Activated T-helper 2 cell treated with anti-CD3 and anti-CD28 coated beads, Interferon-gamma antibody, Interleukin-2, Interleukin-4, amounts not matched to agents 10 μg/mL and 5 μg/mL and 100 μg/mL, durations not matched to agents 14 hours and 24 hours and 36 hours (primary cell): ENCODE data around the gene EIF3CL. TPM values are rescaled to one million over a fixed set of nuclear protein-coding genes. Genes with fewer than 3 reads are reported as not detected.
A peak's percentile ranks its signal among the peaks of the same experiment; 100 is the strongest.
"Not testable (repeated sequence)": the region's sequence is repeated elsewhere in the genome, so short reads cannot be mapped to it uniquely, and the experiment has no call there.

Source experiments
- DNase-seq: peaks from one replicate; pipeline ENCODE4 v3.0.0; 2021; ENCODE audit warnings: low spot score
- H3K27ac Mint-ChIP-seq: one replicate; pipeline ENCODE4 v1.8.0; 2021; ENCODE audit warnings: mixed read lengths
- H3K27me3 Mint-ChIP-seq: one replicate; pipeline ENCODE4 v1.8.0; 2021; ENCODE audit warnings: low read depth, mixed read lengths
- H3K36me3 Mint-ChIP-seq: one replicate; pipeline ENCODE4 v1.8.0; 2021; ENCODE audit warnings: low read depth, mixed read lengths
- H3K4me1 Mint-ChIP-seq: one replicate; pipeline ENCODE4 v1.8.0; 2021; ENCODE audit warnings: low read depth, mixed read lengths
- H3K4me3 Mint-ChIP-seq: one replicate; pipeline ENCODE4 v1.8.0; 2021; ENCODE audit warnings: low read depth, mild to moderate bottlenecking, moderate library complexity, mixed read lengths
- H3K9me3 Mint-ChIP-seq: one replicate; pipeline ENCODE4 v1.8.0; 2021; ENCODE audit warnings: mixed read lengths
- intact Hi-C: fragments of 100-400 bp; cut with micrococcal nuclease; formaldehyde crosslinking; loops from one replicate; pipeline ENCODE4 v1.15.1; 2023
- total RNA-seq: library from RNA; stranded (reverse); gene quantifications from 2 replicates; pipeline ENCODE4 v1.2.3, GENCODE V29; 2022

Gene EIF3CL
- 169 and 197 TPM in 2 replicates for total RNA-seq

- H3K4me3 Mint-ChIP-seq, result peak within 1 kb of the TSS; percentile 72
- H3K4me1 Mint-ChIP-seq, H3K27ac Mint-ChIP-seq, DNase-seq, H3K27me3 Mint-ChIP-seq, H3K9me3 Mint-ChIP-seq, H3K36me3 Mint-ChIP-seq, intact Hi-C loops: not testable (repeated sequence)
These were observed at the start of gene EIF3CL for GRCh38 chr16:28403220-28404072. EIF3CL (minus strand) TSS chr16:28403841; CDS start chr16:28403618, 223 bp downstream.

- H3K9me3 Mint-ChIP-seq, H3K4me1 Mint-ChIP-seq, H3K27ac Mint-ChIP-seq, intact Hi-C loops, H3K36me3 Mint-ChIP-seq, H3K4me3 Mint-ChIP-seq, H3K27me3 Mint-ChIP-seq, DNase-seq: not testable (repeated sequence)
These were observed 43.4 kb upstream of the EIF3CL start for GRCh38 chr16:28447081-28447480.

- H3K36me3 Mint-ChIP-seq, H3K4me3 Mint-ChIP-seq, H3K4me1 Mint-ChIP-seq, intact Hi-C loops, H3K27me3 Mint-ChIP-seq, H3K9me3 Mint-ChIP-seq, H3K27ac Mint-ChIP-seq, DNase-seq: not testable (repeated sequence)
These were observed 42.7 kb upstream of the EIF3CL start for GRCh38 chr16:28446388-28446787.

- H3K36me3 Mint-ChIP-seq, H3K4me3 Mint-ChIP-seq, DNase-seq, H3K9me3 Mint-ChIP-seq, H3K27ac Mint-ChIP-seq, intact Hi-C loops, H3K4me1 Mint-ChIP-seq, H3K27me3 Mint-ChIP-seq: not testable (repeated sequence)
These were observed 40.3 kb upstream of the EIF3CL start for GRCh38 chr16:28443943-28444342.

GRCh38 chr16:28438899-28439298, 35.3 kb upstream of the EIF3CL start:
- DNase-seq, H3K4me1 Mint-ChIP-seq, H3K4me3 Mint-ChIP-seq, H3K27me3 Mint-ChIP-seq, intact Hi-C loops, H3K9me3 Mint-ChIP-seq, H3K27ac Mint-ChIP-seq, H3K36me3 Mint-ChIP-seq: not testable (repeated sequence)

GRCh38 chr16:28435340-28435739, 31.7 kb upstream of the EIF3CL start:
- H3K36me3 Mint-ChIP-seq, H3K27me3 Mint-ChIP-seq, H3K9me3 Mint-ChIP-seq, H3K4me1 Mint-ChIP-seq, intact Hi-C loops, DNase-seq, H3K4me3 Mint-ChIP-seq, H3K27ac Mint-ChIP-seq: not testable (repeated sequence)

GRCh38 chr16:28426060-28426680, 22.5 kb upstream of the EIF3CL start:
- H3K9me3 Mint-ChIP-seq, intact Hi-C loops, H3K4me1 Mint-ChIP-seq, H3K4me3 Mint-ChIP-seq, DNase-seq, H3K27ac Mint-ChIP-seq, H3K36me3 Mint-ChIP-seq, H3K27me3 Mint-ChIP-seq: not testable (repeated sequence)

GRCh38 chr16:28421071-28421750, 17.6 kb upstream of the EIF3CL start:
- H3K27ac Mint-ChIP-seq, H3K9me3 Mint-ChIP-seq, H3K27me3 Mint-ChIP-seq, H3K4me1 Mint-ChIP-seq, H3K36me3 Mint-ChIP-seq, intact Hi-C loops, H3K4me3 Mint-ChIP-seq, DNase-seq: not testable (repeated sequence)

GRCh38 chr16:28417033-28417432, 13.4 kb upstream of the EIF3CL start:
- H3K4me1 Mint-ChIP-seq, H3K27me3 Mint-ChIP-seq, H3K27ac Mint-ChIP-seq, DNase-seq, H3K4me3 Mint-ChIP-seq, H3K9me3 Mint-ChIP-seq, H3K36me3 Mint-ChIP-seq, intact Hi-C loops: not testable (repeated sequence)

GRCh38 chr16:28414530-28414929, 10.9 kb upstream of the EIF3CL start:
- H3K4me3 Mint-ChIP-seq, H3K27ac Mint-ChIP-seq, H3K27me3 Mint-ChIP-seq, DNase-seq, H3K4me1 Mint-ChIP-seq, H3K9me3 Mint-ChIP-seq, H3K36me3 Mint-ChIP-seq, intact Hi-C loops: not testable (repeated sequence)

GRCh38 chr16:28413585-28413984, 9.9 kb upstream of the EIF3CL start:
- H3K9me3 Mint-ChIP-seq, H3K4me1 Mint-ChIP-seq, H3K4me3 Mint-ChIP-seq, DNase-seq, H3K27ac Mint-ChIP-seq, H3K27me3 Mint-ChIP-seq, intact Hi-C loops, H3K36me3 Mint-ChIP-seq: not testable (repeated sequence)

- intact Hi-C loops, DNase-seq, H3K9me3 Mint-ChIP-seq, H3K27ac Mint-ChIP-seq, H3K36me3 Mint-ChIP-seq, H3K27me3 Mint-ChIP-seq, H3K4me3 Mint-ChIP-seq, H3K4me1 Mint-ChIP-seq: not testable (repeated sequence)
These were observed 11.6 kb downstream of the EIF3CL start for GRCh38 chr16:28392054-28392453.
